Liver (tissue), 9 donors: ENCODE measurements around the gene MTHFD2. TPM values are rescaled to one million over a fixed set of nuclear protein-coding genes. Genes with fewer than 3 reads are reported as not detected.

Source experiments
- DNase-seq: peaks from one replicate; pipeline ENCODE4 v3.0.0-alpha.2; 2017; ENCODE audit warnings: low spot score
- H3K27ac ChIP-seq, 2 donors: one replicate each; pipeline ENCODE4 v1.7.0; 2013; ENCODE audit warnings: inconsistent platforms in 2 of 2, low read length in 2 of 2, control low read depth in 1 of 2, low read depth in 1 of 2, mild to moderate bottlenecking in 1 of 2
- H3K27me3 ChIP-seq, 4 donors: one replicate each; pipeline versions ENCODE4 v1.6.1 to v1.7.0; 2013; ENCODE audit warnings: low read length in 3 of 4, inconsistent platforms in 1 of 4, mild to moderate bottlenecking in 1 of 4, moderate library complexity in 1 of 4; ENCODE audit not compliant: control insufficient read depth in 4 of 4, insufficient read depth in 4 of 4
- H3K36me3 ChIP-seq, 4 donors: one replicate each; pipeline versions ENCODE4 v1.6.1 to v1.7.0; 2013; ENCODE audit warnings: low read length in 3 of 4, mild to moderate bottlenecking in 3 of 4, low read depth in 1 of 4, moderate library complexity in 1 of 4; ENCODE audit not compliant: control insufficient read depth in 4 of 4, insufficient read depth in 3 of 4
- H3K4me1 ChIP-seq, 4 donors: one replicate each; pipeline versions ENCODE4 v1.6.1 to v1.7.0; 2013; ENCODE audit warnings: low read length in 3 of 4, mild to moderate bottlenecking in 3 of 4, moderate library complexity in 1 of 4; ENCODE audit not compliant: control insufficient read depth in 4 of 4, insufficient read depth in 4 of 4
- H3K4me3 ChIP-seq, 3 donors: one replicate each; pipeline versions ENCODE4 v1.6.1 to v1.7.0; 2013; ENCODE audit warnings: low read length in 3 of 3, control low read depth in 1 of 3, low read depth in 1 of 3, mild to moderate bottlenecking in 1 of 3
- H3K9ac ChIP-seq, 2 donors: one replicate each; pipeline ENCODE4 v1.7.0; 2013; ENCODE audit warnings: low read length in 2 of 2, mild to moderate bottlenecking in 2 of 2, moderate library complexity in 2 of 2, control low read depth in 1 of 2, low read depth in 1 of 2
- H3K9me3 ChIP-seq, 4 donors: one replicate each; pipeline versions ENCODE4 v1.6.1 to v1.7.0; 2013; ENCODE audit warnings: low read length in 3 of 4; ENCODE audit not compliant: control insufficient read depth in 4 of 4
- ATF3 ChIP-seq: IDR thresholded peaks from 2 replicates; pipeline ENCODE4 v1.6.1; 2016; ENCODE audit warnings: antibody characterized with exemption
- CTCF ChIP-seq: fragments of 150-350 bp; IDR thresholded peaks from 2 replicates; pipeline ENCODE4 v1.5.1; 2017; ENCODE audit warnings: improper control_type of control experiment, low read depth, low read length; ENCODE audit not compliant: missing input control
- EGR1 ChIP-seq, 2 donors: IDR thresholded peaks; 2 replicates each; pipeline ENCODE4 v1.6.1; 2016 to 2018; ENCODE audit warnings: antibody characterized with exemption in 2 of 2, low read depth in 2 of 2
- FOXA1 ChIP-seq: IDR thresholded peaks from 2 replicates; pipeline ENCODE4 v1.6.1; 2016; ENCODE audit warnings: antibody characterized with exemption
- FOXA2 ChIP-seq: IDR thresholded peaks from 2 replicates; pipeline ENCODE4 v1.6.1; 2016; ENCODE audit warnings: antibody characterized with exemption
- GABPA ChIP-seq, 2 donors: IDR thresholded peaks in 1 of 2; conservative IDR thresholded peaks in 1 of 2; 2 replicates each; pipeline ENCODE4 v1.6.1; 2016; ENCODE audit warnings: antibody characterized with exemption in 2 of 2, mild to moderate bottlenecking in 1 of 2, moderate library complexity in 1 of 2
- HNF4A ChIP-seq, 2 donors: conservative IDR thresholded peaks; 2 replicates each; pipeline ENCODE4 v1.6.1; 2016; ENCODE audit warnings: antibody characterized with exemption in 2 of 2, mild to moderate bottlenecking in 2 of 2
- HNF4G ChIP-seq: IDR thresholded peaks from 2 replicates; pipeline ENCODE4 v1.6.1; 2016; ENCODE audit warnings: antibody characterized with exemption
- JUND ChIP-seq, 2 donors: IDR thresholded peaks; 2 replicates each; pipeline ENCODE4 v1.6.1; 2016; ENCODE audit warnings: antibody characterized with exemption in 2 of 2
- MAX ChIP-seq: IDR thresholded peaks from 2 replicates; pipeline ENCODE4 v1.6.1; 2016; ENCODE audit warnings: antibody characterized with exemption
- NR2F2 ChIP-seq: IDR thresholded peaks from 2 replicates; pipeline ENCODE4 v1.6.1; 2016; ENCODE audit warnings: antibody characterized with exemption
- RAD21 ChIP-seq, 2 donors: IDR thresholded peaks; 2 replicates each; pipeline ENCODE4 v1.6.1; 2016; ENCODE audit warnings: antibody characterized with exemption in 2 of 2, mild to moderate bottlenecking in 2 of 2
- RXRA ChIP-seq, 2 donors: IDR thresholded peaks; 2 replicates each; pipeline ENCODE4 v1.6.1; 2017 to 2018; ENCODE audit warnings: antibody characterized with exemption in 2 of 2, mild to moderate bottlenecking in 1 of 2
- SP1 ChIP-seq: IDR thresholded peaks from 2 replicates; pipeline ENCODE4 v1.6.1; 2018; ENCODE audit warnings: antibody characterized with exemption, mild to moderate bottlenecking
- TAF1 ChIP-seq: conservative IDR thresholded peaks from 2 replicates; pipeline ENCODE4 v1.6.1; 2016; ENCODE audit warnings: antibody characterized with exemption, mild to moderate bottlenecking
- YY1 ChIP-seq: IDR thresholded peaks from 2 replicates; pipeline ENCODE4 v1.6.1; 2016; ENCODE audit warnings: antibody characterized with exemption, mild to moderate bottlenecking
- ZBTB33 ChIP-seq: IDR thresholded peaks from 2 replicates; pipeline ENCODE4 v1.6.1; 2016; ENCODE audit warnings: antibody characterized with exemption
- WGBS: extraction: QIAGEN DNeasy Blood & Tissue Kit; methylation state at CpG from one replicate; pipeline ENCODE4 v1.1.7; 2013; 5-methylcytosine and 5-hydroxymethylcytosine counted together
- polyA plus RNA-seq, 2 donors: library from polyadenylated mRNA; stranded (reverse) in 1 of 2; unstranded in 1 of 2; fragments of 200-250 nt in 1 of 2; fragments of >200 nt in 1 of 2; fragmentation: Nextera tagmentation in 1 of 2; extraction: Ambion mirVana in 1 of 2; gene quantifications; one replicate each; pipeline versions ENCODE4 v1.2.1 to v1.2.3, GENCODE V29; 2013 to 2015
- total RNA-seq, 2 donors: library from RNA; depleted of rRNA; stranded (reverse); fragments of >200 nt; gene quantifications; one replicate each; pipeline ENCODE4 v1.2.3, GENCODE V29; 2014
- donor health status: healthy.
- donor health status: healthy.
- donor health status: healthy.
- donor health status: healthy.
- donor health status: healthy.

The MTHFD2 gene
- total and polyA plus RNA-seq, 4 donors, result 1.6 to 27.5 (median 2.8) TPM

GRCh38 chr2:74242354-74243071 lies 44.1 kb downstream of the MTHFD2 start:
- Histone ChIP-seq H3K4me1 (no peaks in the 10 kb centered on the region), H3K9me3 (no peaks in the 10 kb centered on the region), H3K27me3 (no peaks in the 10 kb centered on the region), H3K9ac (no peak overlapping the region), H3K4me3 (no peak overlapping the region), H3K27ac (no peak overlapping the region), H3K36me3 (no peaks in the 10 kb centered on the region)
- DNase-seq, result no peak
- no peak for TF ChIP-seq HNF4G
- no peak for TF ChIP-seq FOXA2
- TF ChIP-seq RXRA (IDR thresholded peaks at IDR 0.05), result no peak
- no peak for TF ChIP-seq GABPA (IDR thresholded peaks at IDR 0.05 in 1 of 2, conservative IDR thresholded peaks at IDR 0.05 in 1 of 2)
- TF ChIP-seq JUND (IDR thresholded peaks at IDR 0.05), result no peak
- no peak for TF ChIP-seq HNF4A (conservative IDR thresholded peaks at IDR 0.05)
- TF ChIP-seq RAD21 (IDR thresholded peaks at IDR 0.05), result no peak
- no peak for TF ChIP-seq TAF1
- TF ChIP-seq MAX, result no peak
- TF ChIP-seq EGR1 (IDR thresholded peaks at IDR 0.05; ENCODE audit: low read depth in 2 of 2), result no peak
- TF ChIP-seq YY1, result no peak
- TF ChIP-seq CTCF, result no peak
- TF ChIP-seq NR2F2, result no peak
- WGBS, result 91% methylated on average over 7 of the region's 7 CpGs

- 83% methylated on average over 3 of the region's 3 CpGs for WGBS
- Histone ChIP-seq H3K4me3 (no peak overlapping the region), H3K4me1 (no peaks in the 10 kb centered on the region), H3K27ac (no peak overlapping the region), H3K27me3 (no peaks in the 10 kb centered on the region), H3K9ac (no peak overlapping the region), H3K36me3 (no peaks in the 10 kb centered on the region), H3K9me3 (no peaks in the 10 kb centered on the region)
- no peak for TF ChIP-seq FOXA2
- TF ChIP-seq YY1, result no peak
- TF ChIP-seq RXRA (IDR thresholded peaks at IDR 0.05), result no peak
- no peak for TF ChIP-seq FOXA1
- DNase-seq, result no peak
Observed at GRCh38 chr2:74244286-74244685, 45.9 kb downstream of the MTHFD2 start.

GRCh38 chr2:74246496-74247195 lies 48.2 kb downstream of the MTHFD2 start:
- Histone ChIP-seq H3K9me3 (no peaks in the 10 kb centered on the region), H3K36me3 (no peaks in the 10 kb centered on the region), H3K27me3 (no peaks in the 10 kb centered on the region), H3K4me1 (no peaks in the 10 kb centered on the region), H3K9ac (no peak overlapping the region), H3K27ac (no peak overlapping the region), H3K4me3 (no peak overlapping the region)
- DNase-seq, result no peak
- 94% methylated on average over 14 of the region's 14 CpGs for WGBS
- TF ChIP-seq EGR1 (IDR thresholded peaks at IDR 0.05; ENCODE audit: low read depth in 2 of 2) (no peak), YY1 (no peak), ZBTB33 (no peak), ATF3 (no peak), RXRA (IDR thresholded peaks at IDR 0.05) (no peak), TAF1 (no peak), JUND (IDR thresholded peaks at IDR 0.05) (no peak), SP1 (no peak), RAD21 (IDR thresholded peaks at IDR 0.05) (no peak), CTCF (no peak), HNF4G (no peak), FOXA1 (no peak), NR2F2 (no peak), GABPA (IDR thresholded peaks at IDR 0.05 in 1 of 2, conservative IDR thresholded peaks at IDR 0.05 in 1 of 2) (no peak)
